Occipital lobe (tissue), 2 donors: ENCODE results near the gene RGS7BP. TPM values are rescaled to one million over a fixed set of nuclear protein-coding genes. Genes with fewer than 3 reads are reported as not detected.
"Not testable (repeated sequence)": the region's sequence is repeated elsewhere in the genome, so short reads cannot be mapped to it uniquely, and the experiment has no call there.

Source experiments
- DNase-seq: peaks from one replicate; lab custom pipeline; 2025; lab: John Stamatoyannopoulos, UW
- total RNA-seq: library from RNA; depleted of rRNA; stranded (reverse); fragments of >200 nt; gene quantifications from one replicate; pipeline ENCODE4 v1.2.3, GENCODE V29; 2014

RGS7BP gene
- total RNA-seq, 1 donor from 2014 or later: 17.6 TPM

DNA sequence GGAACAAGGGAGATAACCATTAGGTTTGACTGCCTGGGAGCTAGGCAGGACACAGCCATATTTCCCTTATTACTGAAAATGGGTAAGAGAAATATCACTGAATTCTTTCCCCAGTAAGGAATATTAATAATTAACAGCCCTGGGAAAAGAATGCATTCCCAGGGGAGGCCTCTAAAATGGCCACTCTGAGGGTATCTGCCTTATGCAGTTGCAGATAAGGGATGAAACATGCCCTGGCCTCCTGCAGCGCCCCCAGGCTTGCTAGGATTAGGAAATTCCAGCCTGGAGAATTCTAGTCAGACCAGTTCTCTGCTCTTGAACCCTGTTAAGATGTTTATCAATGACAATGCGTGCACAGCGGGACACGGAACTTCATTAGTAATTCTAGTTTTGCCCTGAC is 52.8 kb downstream of the RGS7BP start:
- not testable (repeated sequence) for DNase-seq

GRCh38 chr5:64566310-64566916 is 60.6 kb downstream of the RGS7BP start:
- no peak for DNase-seq

DNA sequence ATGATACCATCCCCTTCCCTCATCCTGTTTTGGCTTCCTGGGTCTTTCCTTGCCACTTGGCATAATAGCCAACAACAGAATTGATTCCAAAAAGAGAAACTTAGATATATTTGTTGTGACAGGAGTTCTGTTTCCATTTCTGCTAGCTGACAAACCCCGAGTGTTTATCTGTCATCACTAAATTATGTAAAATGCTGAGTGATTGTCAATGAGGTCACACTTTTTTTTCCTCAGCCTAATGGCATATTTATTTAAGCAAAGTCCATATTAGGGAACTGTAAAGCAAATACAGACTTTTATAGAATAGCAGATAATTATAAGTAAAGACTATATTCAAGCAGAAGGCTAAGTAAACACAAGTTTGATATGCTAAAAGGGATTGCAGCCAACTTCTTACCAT is 64.0 kb downstream of the RGS7BP start:
- DNase-seq: no peak

DNA sequence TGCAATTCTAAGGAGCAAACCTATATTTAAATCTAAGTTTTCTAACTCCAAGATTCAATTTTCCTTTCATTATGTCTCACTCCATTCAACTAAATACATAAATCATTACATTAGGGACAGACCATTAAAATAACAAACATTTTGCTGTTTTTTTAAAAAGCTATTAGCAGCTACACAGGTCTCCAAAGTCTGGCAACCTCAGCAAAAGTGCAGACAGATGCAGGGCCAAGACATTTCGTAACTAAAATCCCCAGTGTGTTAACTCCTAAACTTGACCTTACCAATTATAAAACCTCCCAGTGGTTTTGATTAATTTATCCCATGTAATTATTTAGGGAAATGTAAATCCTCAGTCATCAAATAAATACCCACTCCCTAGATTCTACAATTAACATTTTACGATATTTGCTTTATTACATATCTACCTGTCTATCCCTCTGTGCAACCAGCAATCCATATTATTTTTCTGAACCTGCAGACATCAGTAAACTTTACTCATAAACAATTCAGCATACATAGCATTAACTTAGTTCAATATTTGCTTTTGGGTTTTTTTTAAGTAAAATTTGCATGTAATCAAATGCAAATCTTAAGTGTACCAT is 64.7 kb downstream of the RGS7BP start:
- DNase-seq: no peak

DNA sequence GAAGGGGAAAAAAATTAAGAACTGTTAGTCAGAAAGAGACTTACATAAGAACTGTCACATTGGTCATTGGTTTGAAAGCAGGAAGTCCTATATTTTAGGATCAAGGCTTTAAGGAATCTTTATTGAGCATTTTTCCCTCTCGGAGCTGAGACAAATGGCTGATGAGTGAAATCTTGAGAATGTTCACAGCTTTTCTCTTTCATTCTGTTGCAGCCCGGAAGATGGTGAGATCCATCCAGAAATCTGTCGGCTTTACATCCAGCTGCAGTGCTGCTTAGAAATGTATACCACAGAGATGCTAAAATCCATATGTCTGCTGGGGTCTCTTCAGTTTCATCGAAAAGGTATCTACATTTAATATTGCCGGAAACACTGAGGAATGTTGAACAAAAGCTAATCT is 69.7 kb downstream of the RGS7BP start:
- no peak for DNase-seq

DNA sequence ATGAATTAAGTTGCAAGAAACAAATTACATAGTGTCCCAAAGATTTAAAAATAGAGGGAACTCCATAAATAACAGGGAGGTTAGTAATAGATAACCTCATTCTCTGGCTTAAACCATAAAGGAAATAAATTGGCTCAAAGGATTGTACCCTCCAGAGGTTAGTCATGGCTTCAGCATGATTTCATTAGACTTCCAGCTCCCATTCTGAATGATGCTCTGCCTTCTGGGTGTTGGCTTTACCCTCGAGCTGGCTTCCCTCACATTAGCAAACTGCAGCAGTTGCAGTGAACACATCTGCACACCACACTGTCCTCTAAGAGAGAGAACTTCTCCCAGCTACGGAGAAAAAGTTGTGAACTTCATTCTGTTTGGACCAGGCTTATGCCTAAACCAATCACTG is 70.4 kb downstream of the RGS7BP start:
- DNase-seq: no peak

DNA sequence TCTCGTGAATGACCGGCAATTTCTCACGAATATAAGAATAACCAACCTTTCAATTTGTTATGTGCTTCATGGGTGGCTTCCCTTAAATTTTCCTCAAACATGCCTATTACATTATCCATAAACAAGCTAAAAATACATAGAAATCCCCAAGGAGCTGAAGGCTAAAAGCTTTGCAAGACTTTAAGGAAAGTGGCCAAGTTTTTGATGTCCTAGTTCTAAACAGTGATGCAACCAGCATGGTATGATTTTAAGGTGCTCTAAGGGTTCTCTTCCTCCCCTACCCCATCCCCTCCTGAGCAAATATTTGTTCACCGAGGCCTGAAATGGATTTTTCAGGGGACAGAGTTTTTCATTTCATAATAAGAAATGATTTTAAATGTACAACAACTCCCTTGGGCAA is 79.8 kb downstream of the RGS7BP start:
- DNase-seq: no peak

DNA sequence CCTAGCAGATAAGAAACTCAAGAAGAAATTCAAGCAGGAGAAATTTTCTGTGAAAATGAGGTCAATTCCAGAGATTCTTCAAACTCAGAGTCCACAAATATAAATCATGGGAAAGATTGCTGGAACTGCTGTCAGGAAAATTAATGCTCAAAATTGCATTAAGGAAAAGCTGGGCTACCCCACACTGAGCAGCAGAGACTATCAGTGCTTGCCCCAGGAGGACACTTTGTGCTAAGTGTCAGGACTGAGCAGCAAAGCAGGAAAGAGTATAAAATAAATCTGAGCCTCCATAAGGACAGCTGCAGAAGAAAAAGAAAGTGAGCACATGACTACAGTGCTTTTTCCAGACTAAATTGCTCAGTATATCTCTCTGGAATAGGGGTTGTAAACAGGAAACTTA is 81.6 kb downstream of the RGS7BP start:
- no peak for DNase-seq

DNA sequence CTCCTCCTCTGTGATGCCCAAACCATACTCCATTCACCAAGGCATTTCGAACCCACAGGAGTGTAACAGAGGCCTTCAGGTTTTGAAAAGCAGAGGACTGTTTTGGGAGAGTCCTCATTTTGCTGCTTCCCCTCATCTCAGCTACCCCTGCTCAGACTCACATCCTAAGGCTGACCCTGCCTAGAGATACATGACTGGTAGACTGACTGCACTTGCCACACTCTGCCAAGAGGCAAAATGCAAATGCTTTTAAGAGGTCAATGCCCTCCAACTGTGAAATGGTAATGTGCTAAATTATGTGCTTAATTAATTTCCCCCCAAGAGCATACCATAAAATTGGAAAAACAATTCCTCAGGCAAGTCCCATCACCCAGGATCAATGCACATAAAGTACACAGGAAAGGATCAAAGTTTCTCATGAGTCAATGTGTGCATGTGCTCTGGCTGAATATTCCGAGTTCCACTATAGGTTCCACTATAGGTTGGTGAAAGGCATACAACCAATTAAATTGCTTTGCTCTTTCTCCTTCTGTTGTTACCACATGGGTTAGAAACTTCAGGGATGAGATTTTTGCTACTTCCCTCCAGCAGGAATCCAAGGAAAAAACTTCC is 87.0 kb downstream of the RGS7BP start:
- DNase-seq: no peak

- DNase-seq: no peak
Measured at GRCh38 chr5:64594025-64594424, 88.2 kb downstream of the RGS7BP start.

GRCh38 chr5:64594601-64595000 is 88.8 kb downstream of the RGS7BP start:
- no peak for DNase-seq

GRCh38 chr5:64595031-64595855 is 89.4 kb downstream of the RGS7BP start:
- DNase-seq: peak; percentile 39

GRCh38 chr5:64599226-64599625 is 93.4 kb downstream of the RGS7BP start:
- peak; percentile 30 for DNase-seq

DNA sequence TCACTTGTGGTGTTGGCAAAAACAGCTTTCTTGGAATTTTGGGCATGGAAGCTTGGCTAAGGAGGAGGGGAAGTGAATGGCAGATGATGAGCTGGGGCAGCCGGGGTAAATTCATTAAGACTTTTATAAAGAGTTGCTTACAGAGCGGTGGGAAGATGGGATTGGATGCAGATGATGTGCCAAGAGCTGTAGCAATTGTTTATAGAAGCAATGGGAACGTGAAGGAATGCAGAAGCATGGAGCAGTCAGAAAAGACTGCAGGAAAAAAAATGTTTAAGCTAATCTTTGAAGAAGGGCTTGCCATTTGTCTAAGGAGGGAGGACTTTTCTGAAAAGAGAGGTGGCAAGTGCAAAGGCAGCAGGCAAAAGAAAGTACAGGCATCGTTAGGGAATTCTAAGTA is 97.9 kb downstream of the RGS7BP start:
- no peak for DNase-seq

- DNase-seq: no peak
Measured at GRCh38 chr5:64606926-64607325, 101.1 kb downstream of the RGS7BP start.

GRCh38 chr5:64612344-64612961 is 106.6 kb downstream of the RGS7BP start:
- DNase-seq: no peak

DNA sequence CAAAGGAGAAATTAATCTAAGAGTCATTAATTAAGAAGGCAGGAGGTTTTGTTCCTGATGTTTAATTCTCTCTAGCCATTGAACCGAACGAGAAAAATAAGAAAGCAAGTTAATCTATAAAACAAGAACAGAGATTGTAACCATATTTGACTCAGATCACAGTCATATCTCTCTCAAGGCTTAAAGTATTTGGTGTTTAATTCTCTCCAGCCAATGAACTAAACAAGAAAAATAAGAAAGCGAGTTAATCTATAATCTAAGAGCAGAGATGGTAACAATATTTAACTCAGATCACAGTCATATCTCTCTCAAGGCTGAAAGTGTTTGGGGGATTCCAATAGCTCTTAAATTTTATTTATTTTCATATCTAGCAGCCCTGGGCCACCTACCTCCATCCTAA is 110.1 kb downstream of the RGS7BP start:
- no peak for DNase-seq

DNA sequence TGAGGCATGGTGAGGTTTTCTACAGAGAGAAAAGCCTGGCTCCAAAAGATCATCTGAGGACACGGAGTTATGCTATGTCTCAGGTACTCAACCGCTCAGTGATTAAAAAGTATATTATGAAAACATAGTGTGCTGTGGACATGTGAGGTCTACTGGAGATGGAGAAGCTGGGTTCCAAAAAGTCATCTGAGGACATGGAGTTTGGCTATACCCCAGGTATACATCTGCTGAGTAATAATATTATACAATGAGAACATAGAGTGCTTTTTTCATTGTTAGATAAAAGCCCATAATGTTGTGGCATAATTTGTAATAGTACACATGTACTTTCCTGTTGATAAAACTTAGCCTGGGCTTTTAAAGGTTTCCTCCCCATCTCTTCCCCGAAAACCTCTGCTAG is 113.8 kb downstream of the RGS7BP start:
- DNase-seq: no peak

DNA sequence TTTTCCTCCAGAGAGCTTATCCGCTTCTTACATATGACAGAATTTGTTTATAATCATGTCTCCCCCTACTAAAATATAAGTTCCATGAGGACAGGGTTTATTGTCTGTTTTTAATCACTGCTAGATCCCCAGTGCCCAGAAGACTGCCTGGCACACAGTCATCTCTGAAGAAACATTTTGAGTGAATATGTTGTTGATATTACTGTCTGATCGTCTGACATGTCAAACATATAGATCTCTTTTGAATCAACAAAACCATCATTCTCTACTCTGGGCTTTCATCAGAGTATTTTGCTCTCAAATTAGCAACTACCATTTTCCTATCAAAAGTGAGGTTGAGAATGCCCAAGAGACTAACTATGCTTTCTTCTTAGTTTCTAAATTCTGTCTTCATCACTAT is 117.2 kb downstream of the RGS7BP start:
- DNase-seq: no peak

GRCh38 chr5:64625678-64626077 is 119.9 kb downstream of the RGS7BP start:
- no peak for DNase-seq

DNA sequence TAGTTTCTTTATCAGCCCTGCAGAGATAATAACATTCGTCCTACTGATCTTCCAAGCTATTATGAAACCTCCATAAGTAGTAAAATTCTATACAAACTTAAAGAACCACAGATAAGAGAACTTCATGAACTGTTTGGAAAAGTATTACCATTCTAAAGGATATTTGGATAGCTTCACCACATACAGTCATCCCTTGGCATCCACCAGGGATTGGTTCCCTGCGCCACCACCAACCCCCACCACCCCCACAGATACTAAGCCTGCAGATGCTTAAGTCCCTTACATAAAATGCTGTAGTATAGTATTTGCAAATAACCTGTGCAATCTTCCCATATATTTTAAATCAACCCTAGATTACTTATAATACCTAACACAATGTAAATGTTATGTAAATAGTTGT is 123.1 kb downstream of the RGS7BP start:
- DNase-seq: peak; percentile 6

- DNase-seq: no peak
Measured at GRCh38 chr5:64629841-64630240, 124.0 kb downstream of the RGS7BP start.
